A673 (cell line): ENCODE measurements around the gene ANKRD9.

Experiments used
- CTCF ChIP-seq: fragments of 300-800, 200-600 bp; sonication (generic); conservative IDR thresholded peaks from 2 replicates; pipeline ENCODE4 v1.5.1; 2017; ENCODE audit warnings: low read depth, mild to moderate bottlenecking, antibody characterized with exemption, low read length, moderate library complexity, mixed read lengths
- EZH2 ChIP-seq: fragments of 200-600 bp; sonication (generic); IDR thresholded peaks from 2 replicates; pipeline ENCODE4 v1.6.1; 2017; ENCODE audit warnings: borderline replicate concordance, low read depth, mild to moderate bottlenecking, mixed read lengths, antibody characterized with exemption, low read length; ENCODE audit not compliant: poor library complexity, severe bottlenecking

GRCh38 chr14:102503641-102504327 is 5.8 kb downstream of the ANKRD9 start:
- TF ChIP-seq CTCF (no peak), EZH2 (no peak)
